PC-9 (cell line): ENCODE measurements around the gene PTPN14. TPM values are rescaled to one million over a fixed set of nuclear protein-coding genes. Genes with fewer than 3 reads are reported as not detected.

ENCODE experiments used
- BruUV-seq: library from RNA; stranded (reverse); fragments of 400-500 nt; replicated peaks from 2 replicates; lab custom pipeline; 2021; lab: Mats Ljungman, UMichigan
- CTCF ChIA-PET: fragments of 300-600 bp; sonication (Branson Sonifier 250); formaldehyde crosslinking; loops from one replicate; lab custom pipeline; 2022; ENCODE audit warnings: antibody characterized with exemption; lab: Charles Lee
- POLR2A ChIA-PET: fragments of 300-600 bp; sonication (Branson Sonifier 250); formaldehyde crosslinking; loops from one replicate; lab custom pipeline; 2022; ENCODE audit warnings: antibody characterized with exemption; ENCODE audit not compliant: unreplicated experiment; lab: Charles Lee
- DNase-seq, 2 experiments: peaks; one replicate each; pipeline versions ENCODE4 v3.0.0 to v3.0.0-alpha.2; 2015 to 2022; ENCODE audit warnings: mixed read lengths in 1 of 2
- H2AFZ ChIP-seq: fragments of 200-600 bp; sonication (generic); 2 replicates; pipeline ENCODE4 v1.8.1; 2017; ENCODE audit warnings: antibody characterized with exemption
- H3F3A ChIP-seq: fragments of 200-600 bp; sonication (generic); 2 replicates; pipeline ENCODE4 v1.8.1; 2017; ENCODE audit warnings: antibody characterized with exemption, mild to moderate bottlenecking, low read depth; ENCODE audit not compliant: insufficient read depth
- H3K27ac ChIP-seq: fragments of 200-600 bp; sonication (generic); 2 replicates; pipeline ENCODE4 v1.6.1; 2016; ENCODE audit warnings: mixed run types
- H3K27me3 ChIP-seq: fragments of 200-600 bp; sonication (generic); 2 replicates; pipeline ENCODE4 v1.6.1; 2016; ENCODE audit warnings: low read depth, mixed run types; ENCODE audit not compliant: insufficient read depth
- H3K36me3 ChIP-seq: fragments of 200-600 bp; sonication (generic); 2 replicates; pipeline ENCODE4 v1.6.1; 2016; ENCODE audit warnings: low read depth, mixed run types
- H3K4me1 ChIP-seq: fragments of 200-600 bp; sonication (generic); replicated peaks from 2 replicates; pipeline ENCODE4 v1.6.1; 2016; ENCODE audit warnings: mixed run types; ENCODE audit not compliant: insufficient read depth
- H3K4me2 ChIP-seq: fragments of 200-600 bp; sonication (generic); 2 replicates; pipeline ENCODE4 v1.6.1; 2017; ENCODE audit warnings: mixed run types
- H3K4me3 ChIP-seq: fragments of 200-600 bp; sonication (generic); 2 replicates; pipeline ENCODE4 v1.6.1; 2016; ENCODE audit warnings: mixed run types
- H3K79me2 ChIP-seq: fragments of 200-600 bp; sonication (generic); 2 replicates; pipeline ENCODE4 v1.6.1; 2017; ENCODE audit warnings: low read depth, mixed run types
- H3K9me2 ChIP-seq: fragments of 200-600 bp; sonication (generic); 2 replicates; pipeline ENCODE4 v1.8.1; 2017; ENCODE audit warnings: mild to moderate bottlenecking; ENCODE audit not compliant: insufficient read depth
- H3K9me3 ChIP-seq: fragments of 200-600 bp; sonication (generic); 2 replicates; pipeline ENCODE4 v1.8.1; 2016; ENCODE audit warnings: low read depth; ENCODE audit not compliant: insufficient read depth
- H4K20me1 ChIP-seq: fragments of 200-600 bp; sonication (generic); 2 replicates; pipeline ENCODE4 v1.8.1; 2017; ENCODE audit not compliant: insufficient read depth
- EZH2 ChIP-seq: fragments of 200-600 bp; sonication (generic); IDR thresholded peaks from 2 replicates; pipeline ENCODE4 v1.8.0; 2017; ENCODE audit warnings: antibody characterized with exemption, low read depth
- intact Hi-C: fragments of 100-400 bp; cut with micrococcal nuclease; formaldehyde crosslinking; loops from one replicate; pipeline ENCODE4 v1.10.0; 2022; ENCODE audit not compliant: unreplicated experiment
- total RNA-seq: library from RNA; stranded (reverse); gene quantifications from 2 replicates; pipeline ENCODE4 v1.2.3, GENCODE V29; 2021
- TF ChIP-seq, protein P1 (sequence below): fragments of 200-600 bp; sonication (generic); conservative IDR thresholded peaks from 2 replicates; pipeline ENCODE4 v1.6.1; 2017; ENCODE audit warnings: mixed run types, antibody characterized with exemption, mild to moderate bottlenecking, moderate library complexity

PTPN14 gene
- total RNA-seq, 1 experiment from 2014 or later = 78.9 TPM

GRCh38 chr1:214416858-214417257 is 134.5 kb downstream of the PTPN14 start:
- Histone ChIP-seq H3K36me3 (no peaks in the 10 kb centered on the region; the same call in 1 of the 2 replicates), H4K20me1 (no peaks in the 10 kb centered on the region), H3F3A (no peaks in the 10 kb centered on the region), H2AFZ (no peak overlapping the region), H3K4me2 (no peak overlapping the region), H3K4me1 (no peaks in the 10 kb centered on the region), H3K9me2 (no peaks in the 10 kb centered on the region), H3K27ac (no peak overlapping the region), H3K27me3 (no peaks in the 10 kb centered on the region), H3K79me2 (no peaks in the 10 kb centered on the region), H3K4me3 (no peak overlapping the region), H3K9me3 (no peaks in the 10 kb centered on the region)
- CTCF ChIA-PET = no interaction called here
- BruUV-seq = no TSS peak
- DNase-seq = no peak
- POLR2A ChIA-PET = no interaction called here
- no peak for TF ChIP-seq EZH2
- TF ChIP-seq, protein P1, sequence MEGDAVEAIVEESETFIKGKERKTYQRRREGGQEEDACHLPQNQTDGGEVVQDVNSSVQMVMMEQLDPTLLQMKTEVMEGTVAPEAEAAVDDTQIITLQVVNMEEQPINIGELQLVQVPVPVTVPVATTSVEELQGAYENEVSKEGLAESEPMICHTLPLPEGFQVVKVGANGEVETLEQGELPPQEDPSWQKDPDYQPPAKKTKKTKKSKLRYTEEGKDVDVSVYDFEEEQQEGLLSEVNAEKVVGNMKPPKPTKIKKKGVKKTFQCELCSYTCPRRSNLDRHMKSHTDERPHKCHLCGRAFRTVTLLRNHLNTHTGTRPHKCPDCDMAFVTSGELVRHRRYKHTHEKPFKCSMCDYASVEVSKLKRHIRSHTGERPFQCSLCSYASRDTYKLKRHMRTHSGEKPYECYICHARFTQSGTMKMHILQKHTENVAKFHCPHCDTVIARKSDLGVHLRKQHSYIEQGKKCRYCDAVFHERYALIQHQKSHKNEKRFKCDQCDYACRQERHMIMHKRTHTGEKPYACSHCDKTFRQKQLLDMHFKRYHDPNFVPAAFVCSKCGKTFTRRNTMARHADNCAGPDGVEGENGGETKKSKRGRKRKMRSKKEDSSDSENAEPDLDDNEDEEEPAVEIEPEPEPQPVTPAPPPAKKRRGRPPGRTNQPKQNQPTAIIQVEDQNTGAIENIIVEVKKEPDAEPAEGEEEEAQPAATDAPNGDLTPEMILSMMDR = no peak
- intact Hi-C loops = no loop called here

DNA sequence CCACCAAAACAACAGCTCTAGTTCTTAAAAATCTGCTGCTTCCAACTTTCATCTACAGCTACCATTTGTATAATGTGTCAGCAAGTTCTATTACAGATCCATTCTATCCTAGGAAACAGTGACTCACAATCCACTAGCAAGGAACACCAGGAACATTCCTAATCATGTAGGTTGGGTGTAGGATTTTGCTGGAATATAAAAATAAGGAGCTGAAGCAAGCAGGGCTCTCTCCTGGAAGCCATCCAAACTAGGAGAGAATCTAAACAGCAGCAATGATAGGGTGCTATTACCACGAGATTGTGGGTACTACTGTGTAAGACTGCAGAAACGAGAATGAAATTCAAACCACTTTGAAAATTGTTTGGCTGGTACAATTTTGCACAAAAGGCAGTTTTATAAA is 135.0 kb downstream of the PTPN14 start:
- TF ChIP-seq, protein P1 = no peak
- no peak for TF ChIP-seq EZH2
- Histone ChIP-seq H3K9me3 (no peaks in the 10 kb centered on the region), H3K27me3 (no peaks in the 10 kb centered on the region), H3K27ac (no peak overlapping the region), H4K20me1 (no peaks in the 10 kb centered on the region), H3K4me1 (no peaks in the 10 kb centered on the region), H3F3A (no peaks in the 10 kb centered on the region), H3K4me3 (no peak overlapping the region), H3K36me3 (no peaks in the 10 kb centered on the region; the same call in 1 of the 2 replicates), H2AFZ (no peak overlapping the region), H3K9me2 (no peaks in the 10 kb centered on the region), H3K79me2 (no peaks in the 10 kb centered on the region), H3K4me2 (no peak overlapping the region)
- ChIA-PET POLR2A (no interaction called here), CTCF (no interaction called here)
- no peak for DNase-seq
- intact Hi-C loops = no loop called here
- BruUV-seq = no TSS peak

- Histone ChIP-seq H3K27me3 (no peaks in the 10 kb centered on the region), H3K79me2 (no peaks in the 10 kb centered on the region), H3K36me3 (peaks cover 6% of the 10 kb centered on the region; the same call in 1 of the 2 replicates), H3K4me3 (no peak overlapping the region), H4K20me1 (no peaks in the 10 kb centered on the region), H3K4me1 (no peaks in the 10 kb centered on the region), H3K27ac (no peak overlapping the region), H3F3A (no peaks in the 10 kb centered on the region), H3K9me2 (no peaks in the 10 kb centered on the region), H3K4me2 (no peak overlapping the region), H3K9me3 (no peaks in the 10 kb centered on the region), H2AFZ (no peak overlapping the region)
- DNase-seq = no peak
- CTCF ChIA-PET = no interaction called here
- intact Hi-C loops = no loop called here
- no TSS peak for BruUV-seq
- POLR2A ChIA-PET = no interaction called here
- TF ChIP-seq EZH2 = no peak
- TF ChIP-seq, protein P1 = no peak
Observed at GRCh38 chr1:214415131-214415530, 136.3 kb downstream of the PTPN14 start.
